IPS-NIHi7 (cell line): Measurements from ENCODE around the gene KCNMA1.
"Not testable (repeated sequence)": the region's sequence is repeated elsewhere in the genome, so short reads cannot be mapped to it uniquely, and the experiment has no call there.

Experiments
- DNase-seq: peaks from one replicate; pipeline ENCODE4 v3.0.0; 2012; ENCODE audit warnings: mixed read lengths; ENCODE audit errors: extremely low spot score

KCNMA1 gene

DNA sequence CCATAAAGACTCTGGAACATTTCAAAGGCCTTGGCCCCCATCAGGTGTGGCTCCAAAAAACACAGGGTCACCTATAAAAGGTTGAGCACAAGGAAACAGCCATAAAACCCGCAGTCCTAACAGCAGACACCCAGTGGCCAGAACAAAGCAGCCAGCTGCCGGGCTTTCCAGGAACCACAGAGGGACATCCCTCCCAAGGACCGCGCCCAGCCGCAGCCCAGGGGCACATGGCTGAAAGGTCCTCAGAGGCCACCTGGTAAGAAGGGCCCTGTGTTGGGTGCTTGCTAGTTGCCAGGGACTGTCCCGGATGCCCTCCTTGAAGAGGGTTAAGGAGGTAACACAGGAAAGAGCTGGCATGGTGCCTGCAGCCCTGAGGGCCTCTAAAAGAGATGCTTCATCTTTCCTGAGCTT is 32.7 kb downstream of the KCNMA1 start:
- no peak for DNase-seq

GRCh38 chr10:77604063-77604462 is 33.5 kb downstream of the KCNMA1 start:
- DNase-seq = no peak

- no peak for DNase-seq
These were observed 34.1 kb downstream of the KCNMA1 start for GRCh38 chr10:77603534-77603927.

GRCh38 chr10:77602913-77603533 is 34.6 kb downstream of the KCNMA1 start:
- no peak for DNase-seq

DNA sequence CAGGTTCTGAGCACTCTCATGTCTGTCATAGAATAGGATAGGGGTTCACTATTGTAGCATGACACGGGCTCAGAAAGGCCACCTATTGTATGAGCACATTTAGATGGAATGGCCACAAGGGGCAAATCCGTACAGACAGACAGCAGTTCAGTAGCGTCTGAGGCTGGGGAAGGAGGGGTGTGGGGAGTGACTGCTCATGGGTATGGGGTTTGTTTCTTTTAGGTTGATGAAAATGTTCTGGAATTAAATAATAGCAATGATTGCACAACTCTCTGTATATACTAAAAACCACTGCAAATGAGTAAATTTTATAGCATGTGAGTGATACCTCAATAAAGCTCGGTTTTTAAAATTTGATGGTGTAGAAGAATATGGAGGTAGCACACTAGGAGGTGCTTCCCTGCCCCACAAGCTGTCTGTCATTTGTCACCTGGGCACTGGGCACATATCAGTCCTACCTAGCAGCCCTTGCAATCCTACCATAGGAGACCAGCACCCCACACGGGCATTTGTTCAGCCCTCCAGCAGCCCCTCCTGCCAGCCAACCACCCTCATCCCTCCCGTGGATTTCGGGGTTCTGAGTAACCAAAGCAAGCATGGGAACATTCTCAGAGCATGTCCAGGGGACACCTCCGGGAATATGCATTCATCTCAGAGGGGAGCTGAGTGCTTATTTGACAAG is 35.2 kb downstream of the KCNMA1 start:
- no peak for DNase-seq

- no peak for DNase-seq
These were observed 36.1 kb downstream of the KCNMA1 start for GRCh38 chr10:77601488-77601887.

DNA sequence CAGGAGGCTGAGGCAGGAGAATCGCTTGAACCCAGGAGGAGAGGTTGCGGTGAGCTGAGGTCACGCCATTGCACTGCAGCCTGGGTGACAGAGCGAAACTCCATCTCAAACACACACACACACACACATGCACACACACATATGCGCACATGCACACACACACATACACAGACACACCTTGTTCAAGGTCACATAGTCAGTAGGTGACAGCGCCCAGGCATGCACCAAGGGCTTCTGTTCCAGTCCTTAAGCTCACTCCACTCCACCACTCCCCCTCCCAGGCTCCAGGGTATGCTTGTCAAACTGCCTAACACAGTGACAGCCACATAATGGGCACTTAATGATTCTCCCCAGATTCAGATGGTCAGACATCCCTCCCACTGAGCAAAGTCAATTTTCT is 37.0 kb downstream of the KCNMA1 start:
- DNase-seq = no peak

DNA sequence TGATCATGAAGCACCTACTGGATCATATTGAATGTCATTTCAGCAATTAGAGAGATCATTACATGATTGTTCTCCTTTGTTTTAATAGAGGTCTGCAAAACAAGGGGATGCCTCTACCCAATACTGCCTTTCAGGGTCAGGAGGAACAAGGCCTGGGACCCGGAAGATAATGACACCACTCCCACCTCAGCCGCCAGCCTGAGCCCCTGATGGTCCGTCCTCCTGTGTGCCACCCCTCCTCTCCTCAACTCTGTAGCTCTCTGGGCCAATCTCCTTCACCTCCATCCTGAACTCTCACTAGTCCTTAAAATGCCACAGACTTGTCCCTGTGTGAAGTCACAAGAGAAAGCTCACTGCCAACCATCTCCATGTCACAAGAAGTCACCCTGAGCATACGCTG is 38.0 kb downstream of the KCNMA1 start:
- DNase-seq = no peak

GRCh38 chr10:77598606-77599005 is 39.0 kb downstream of the KCNMA1 start:
- no peak for DNase-seq

DNA sequence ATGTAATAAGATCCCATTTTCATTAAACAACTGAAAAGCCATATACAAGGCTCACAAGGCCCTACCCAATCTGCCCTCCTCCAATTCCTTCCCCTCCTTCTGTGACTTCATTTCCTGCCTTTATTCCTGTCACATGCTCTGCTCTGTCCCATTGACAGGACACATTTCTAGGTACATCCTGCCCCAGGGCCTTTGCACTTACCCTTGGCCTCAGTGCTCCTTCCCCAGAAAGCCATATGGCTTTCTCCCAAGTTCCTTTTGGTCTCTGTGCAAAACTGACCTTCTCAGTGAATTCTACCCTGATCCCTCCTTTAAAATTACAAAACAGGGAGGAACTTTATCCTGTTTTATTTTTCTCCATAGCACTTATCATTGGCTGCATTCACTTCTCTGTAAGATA is 40.0 kb downstream of the KCNMA1 start:
- DNase-seq = no peak

- DNase-seq = no peak
These were observed 43.2 kb downstream of the KCNMA1 start for GRCh38 chr10:77594471-77594783.

GRCh38 chr10:77593771-77594470 is 43.7 kb downstream of the KCNMA1 start:
- no peak for DNase-seq

DNA sequence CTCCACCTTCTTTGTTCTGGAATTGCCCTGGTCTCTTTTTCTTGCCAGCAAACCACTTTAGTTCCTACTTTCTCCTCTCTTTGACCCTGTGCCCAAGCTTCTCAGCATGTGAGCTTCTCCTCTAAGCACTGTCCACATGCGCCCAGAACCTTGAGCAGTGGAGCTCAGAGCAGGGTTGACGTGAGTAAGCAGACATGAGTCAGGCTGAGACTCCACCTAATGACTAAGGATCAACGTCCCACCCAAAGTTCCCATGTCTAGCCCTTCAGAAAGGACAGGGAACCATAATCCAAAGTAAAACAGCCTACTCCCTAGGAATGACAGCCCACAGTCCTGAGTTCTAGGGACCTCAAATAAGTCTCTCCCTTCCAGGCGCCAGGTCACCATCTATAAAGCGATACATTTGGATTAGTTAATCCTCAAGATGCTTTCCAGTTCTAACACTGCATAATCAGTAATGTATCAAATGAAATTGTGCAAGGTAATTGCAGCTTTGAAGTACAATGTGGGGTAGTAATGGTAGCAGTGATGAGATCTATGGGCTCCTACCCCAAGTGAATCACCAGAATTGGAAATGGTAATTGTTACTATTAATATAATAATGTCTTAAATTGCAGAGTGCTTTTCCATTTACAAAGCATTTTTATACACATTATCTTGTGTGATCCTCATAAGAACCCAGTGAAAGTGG is 44.5 kb downstream of the KCNMA1 start:
- no peak for DNase-seq

GRCh38 chr10:77592510-77592909 is 45.1 kb downstream of the KCNMA1 start:
- DNase-seq = no peak

GRCh38 chr10:77591238-77591880 is 46.2 kb downstream of the KCNMA1 start:
- no peak for DNase-seq

DNA sequence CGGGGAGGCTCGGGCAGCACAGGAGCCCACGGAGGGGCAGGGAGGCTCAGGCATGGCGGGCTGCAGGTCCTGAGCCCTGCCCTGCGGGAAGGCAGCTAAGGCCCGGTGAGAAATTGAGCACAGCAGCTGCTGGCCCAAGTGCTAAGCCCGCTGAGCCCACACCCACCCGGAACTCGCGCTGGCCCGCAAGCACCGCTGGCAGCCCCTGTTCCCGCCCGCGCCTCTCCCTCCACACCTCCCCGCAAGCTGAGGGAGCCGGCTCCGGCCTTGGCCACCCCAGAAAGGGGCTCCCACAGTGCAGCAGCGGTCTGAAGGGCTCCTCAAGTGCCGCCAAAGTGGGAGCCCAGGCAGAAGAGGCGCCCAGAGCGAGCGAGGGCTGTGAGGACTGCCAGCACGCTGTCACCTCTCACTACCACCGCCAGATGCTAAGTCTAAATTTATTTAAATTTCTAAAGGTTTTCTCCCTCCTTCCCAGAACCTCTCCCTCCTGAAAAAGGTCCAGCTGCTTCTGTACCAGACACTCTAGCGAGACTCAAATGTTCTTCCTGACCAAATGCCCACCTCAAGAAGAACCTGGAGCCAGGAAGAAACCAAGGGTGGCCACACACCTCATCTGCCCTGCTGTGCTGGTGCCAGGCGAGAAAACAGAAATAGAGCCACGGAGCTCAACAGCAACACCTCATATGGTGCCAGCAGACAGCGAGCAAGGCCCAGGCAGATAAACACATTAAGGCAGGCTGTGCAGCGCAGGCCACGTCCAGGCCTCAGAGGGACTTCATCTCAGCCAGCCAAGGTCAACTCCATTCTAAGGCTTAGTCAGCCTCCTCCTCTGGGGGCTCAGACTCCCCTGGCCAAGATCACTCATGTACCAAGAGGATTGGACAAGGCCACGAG is 47.0 kb downstream of the KCNMA1 start:
- no peak for DNase-seq

- not testable (repeated sequence) for DNase-seq
These were observed 47.9 kb downstream of the KCNMA1 start for GRCh38 chr10:77589703-77590102.

DNA sequence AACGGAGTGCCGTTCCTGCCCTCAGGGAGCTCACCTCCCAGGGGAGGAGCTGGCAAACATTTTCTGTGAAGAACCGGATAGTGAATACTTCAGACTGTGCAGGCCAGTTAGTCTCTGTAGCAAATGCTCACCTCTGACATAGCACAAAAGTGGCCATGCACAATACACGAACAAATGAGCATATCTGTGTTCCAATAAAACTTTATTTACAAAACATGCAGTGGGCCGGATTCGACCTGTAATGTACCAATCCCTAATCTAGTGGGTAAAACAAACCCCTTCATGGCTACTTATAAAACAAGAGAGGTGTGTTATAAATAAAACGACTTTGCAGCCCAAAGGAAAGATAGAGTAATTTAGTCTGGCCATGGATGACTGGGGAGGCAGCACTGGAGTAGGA is 48.7 kb downstream of the KCNMA1 start:
- DNase-seq = no peak

DNA sequence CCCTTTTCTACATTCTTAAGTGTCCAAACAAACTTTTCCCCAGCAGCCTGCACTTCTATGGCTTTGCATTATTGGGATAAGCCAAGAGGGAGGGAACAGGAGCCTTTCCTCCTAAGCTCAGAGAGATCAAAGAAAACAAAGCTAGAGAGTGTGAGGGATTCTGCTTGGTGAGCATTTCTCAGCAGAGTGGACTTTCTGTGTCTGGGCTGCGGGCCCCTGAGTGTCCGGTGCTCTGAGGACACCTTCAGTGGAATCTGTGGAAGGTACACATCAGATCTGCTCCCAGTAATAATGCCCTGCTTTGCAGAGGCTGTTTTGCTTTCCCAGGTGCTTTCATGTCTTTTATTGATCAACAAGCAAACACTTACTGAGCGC is 50.2 kb downstream of the KCNMA1 start:
- no peak for DNase-seq

GRCh38 chr10:77586719-77587415 is 50.7 kb downstream of the KCNMA1 start:
- no peak for DNase-seq

DNA sequence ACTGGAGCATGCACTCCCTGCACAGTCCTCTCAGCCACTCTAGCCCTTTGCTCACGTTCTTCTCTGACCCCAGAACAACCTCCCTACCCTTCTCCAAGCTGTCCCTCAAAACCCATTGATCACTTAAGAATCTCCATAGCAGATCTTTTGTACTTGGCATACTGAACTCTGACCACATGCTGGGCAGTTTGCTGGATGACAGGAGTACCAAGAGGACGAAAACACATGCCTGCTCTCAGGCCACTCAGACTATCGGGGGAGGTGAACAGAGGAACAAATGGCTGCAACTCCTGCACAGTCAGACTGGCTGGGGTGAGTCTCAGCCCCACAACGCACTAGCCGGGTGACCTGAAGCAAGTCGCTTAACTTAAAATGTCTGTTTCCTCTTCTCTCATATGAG is 52.7 kb downstream of the KCNMA1 start:
- no peak for DNase-seq
